HepG2 (cell line): ENCODE measurements around the gene CRHBP. TPM values are rescaled to one million over a fixed set of nuclear protein-coding genes. Genes with fewer than 3 reads are reported as not detected.

Source experiments
- polyA plus RNA-seq, 8 experiments: library from polyadenylated mRNA; depleted of rRNA in 3 of 8; stranded (reverse) in 7 of 8; unstranded in 1 of 8; fragments of >200 nt; fragmentation: Illumina TruSeq in 4 of 8; extraction: Trizol in 4 of 8; gene quantifications; 2 replicates each; pipeline versions ENCODE4 v1.2.1 to v1.2.3, GENCODE V29; 2011 to 2016; ENCODE audit warnings: low read depth in 4 of 8, missing spikeins in 1 of 8, mixed read lengths in 1 of 8; ENCODE audit not compliant: insufficient read depth in 1 of 8
- small RNA-seq, 3 experiments: library from RNA; depleted of rRNA; stranded (forward); fragments of <200 nt; gene quantifications; one replicate each; pipeline ENCODE3, GENCODE V24; 2012; ENCODE audit warnings: low read depth in 2 of 3, low replicate concordance in 1 of 3; ENCODE audit not compliant: insufficient read length in 3 of 3, insufficient read depth in 2 of 3
- total RNA-seq, 5 experiments: library from RNA; depleted of rRNA; stranded (reverse); fragments of >200 nt; fragmentation: Illumina TruSeq; extraction: Trizol; gene quantifications; 2 replicates each; pipeline ENCODE4 v1.2.3, GENCODE V29; 2016; ENCODE audit warnings: low read depth in 1 of 5

Gene CRHBP
- total and polyA plus RNA-seq, 2 of the 13 experiments (the other 11 are each of a cell fraction or from before 2014, with no cell fraction given): not detected

Small RNA genes lying within 50 kb of the gene (small RNA-seq; reads per million reads assigned to genes)
- gene RNU6ATAC36P: 0 reads per million in 3 experiments

Other genes with a start within 250 kb of the CRHBP start
- gene F2R, start 236.9 kb upstream of the CRHBP start, total RNA-seq (2016; rRNA removed; fragmentation: Illumina TruSeq; extraction: Trizol): 4.6 and 8.3 TPM in 2 replicates
- 12.3 and 13.6 TPM in 2 replicates for gene F2R, start 236.9 kb upstream of the CRHBP start, polyA plus RNA-seq (2011; rRNA removed)
- gene F2RL1, start 134.0 kb upstream of the CRHBP start, total RNA-seq (2016; rRNA removed; fragmentation: Illumina TruSeq; extraction: Trizol): 6.3 and 9.9 TPM in 2 replicates
- 23.0 TPM in 2 replicates for gene F2RL1, start 134.0 kb upstream of the CRHBP start, polyA plus RNA-seq (2011; rRNA removed)
- gene S100Z, start 103.0 kb upstream of the CRHBP start, total RNA-seq (2016; rRNA removed; fragmentation: Illumina TruSeq; extraction: Trizol): not detected in 2 replicates
- gene S100Z, start 103.0 kb upstream of the CRHBP start, polyA plus RNA-seq (2011; rRNA removed): 0.17 and 0.22 TPM in 2 replicates
- gene AGGF1, start 77.4 kb downstream of the CRHBP start, total RNA-seq (2016; rRNA removed; fragmentation: Illumina TruSeq; extraction: Trizol): 15.5 and 20.2 TPM in 2 replicates
- gene AGGF1, start 77.4 kb downstream of the CRHBP start, polyA plus RNA-seq (2011; rRNA removed): 10.7 and 12.9 TPM in 2 replicates
- gene ZBED3, start 134.2 kb downstream of the CRHBP start, total RNA-seq (2016; rRNA removed; fragmentation: Illumina TruSeq; extraction: Trizol): 2.3 and 3.1 TPM in 2 replicates
- 7.6 and 8.1 TPM in 2 replicates for gene ZBED3, start 134.2 kb downstream of the CRHBP start, polyA plus RNA-seq (2011; rRNA removed)